Activated T-cell treated with anti-CD3 and anti-CD28 coated beads, Interleukin-2, amount 50 U/mL, for 1 hour (primary cell): Measurements from ENCODE around the gene CDH12.
"Not testable (repeated sequence)": the region's sequence is repeated elsewhere in the genome, so short reads cannot be mapped to it uniquely, and the experiment has no call there.

ENCODE experiments used
- DNase-seq: peaks from one replicate; pipeline ENCODE4 v3.0.0-alpha.2; 2020

Gene CDH12

GRCh38 chr5:22643356-22643755 lies 209.8 kb downstream of the CDH12 start:
- DNase-seq = no peak

DNA sequence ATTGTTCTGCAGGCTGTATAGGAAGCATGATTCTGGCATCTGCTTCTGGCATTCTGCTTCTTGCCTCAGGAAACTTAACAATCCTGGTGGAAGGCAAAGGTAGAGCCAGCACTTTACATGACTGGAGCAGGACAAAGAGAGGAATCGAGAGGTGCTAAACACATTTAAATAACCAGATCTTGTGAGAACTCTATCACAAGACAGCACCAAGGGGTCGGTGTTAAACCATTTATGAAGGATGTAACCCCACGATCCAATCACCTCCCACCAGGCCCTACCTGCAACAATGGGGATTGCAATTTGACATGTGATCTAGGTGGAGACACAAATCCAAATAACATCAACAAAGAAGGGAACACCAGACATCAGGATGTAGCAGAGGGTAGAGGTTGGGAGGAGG lies 221.5 kb downstream of the CDH12 start:
- DNase-seq = no peak

- no peak for DNase-seq
Measured at GRCh38 chr5:22627029-22627428, 226.1 kb downstream of the CDH12 start.

- DNase-seq = no peak
Measured at GRCh38 chr5:22625451-22625850, 227.7 kb downstream of the CDH12 start.

DNA sequence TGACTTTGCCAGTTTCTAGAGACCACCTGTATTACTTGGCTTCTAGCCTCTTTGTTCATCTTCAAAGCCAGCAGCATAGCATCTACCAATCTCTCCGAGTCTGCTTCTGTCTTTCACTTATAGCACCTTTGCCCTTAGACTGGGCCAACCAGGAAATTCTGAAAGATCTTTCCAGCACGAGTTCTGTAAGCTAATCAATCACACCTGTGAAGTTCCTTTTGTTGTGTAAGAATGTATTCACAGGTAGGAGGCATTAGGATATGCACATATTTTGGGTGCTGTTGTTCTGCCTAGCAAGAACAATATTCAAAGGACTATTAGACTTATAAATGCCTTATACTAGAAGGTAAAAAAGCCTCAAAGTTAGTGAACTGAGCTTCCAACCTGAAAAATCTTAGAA lies 232.1 kb downstream of the CDH12 start:
- no peak for DNase-seq

DNA sequence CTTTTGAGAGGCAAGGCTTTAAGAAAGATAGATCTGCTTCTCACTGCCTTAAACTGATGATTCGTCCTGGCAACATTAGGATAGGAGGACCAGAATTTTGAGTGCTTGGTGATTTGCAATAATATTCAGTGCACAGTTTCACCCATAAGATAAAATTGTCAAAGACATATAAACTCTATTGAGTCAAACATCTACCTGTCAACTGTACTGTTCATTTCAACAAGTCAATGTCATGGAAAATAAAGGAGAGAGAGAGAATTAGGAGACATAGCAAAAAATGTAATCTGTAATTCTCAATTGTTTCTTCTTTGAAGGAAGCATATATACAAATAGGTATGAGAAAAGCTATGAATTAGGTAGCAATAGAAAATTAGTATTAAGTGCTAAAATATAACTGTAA lies 237.2 kb downstream of the CDH12 start:
- DNase-seq = no peak

DNA sequence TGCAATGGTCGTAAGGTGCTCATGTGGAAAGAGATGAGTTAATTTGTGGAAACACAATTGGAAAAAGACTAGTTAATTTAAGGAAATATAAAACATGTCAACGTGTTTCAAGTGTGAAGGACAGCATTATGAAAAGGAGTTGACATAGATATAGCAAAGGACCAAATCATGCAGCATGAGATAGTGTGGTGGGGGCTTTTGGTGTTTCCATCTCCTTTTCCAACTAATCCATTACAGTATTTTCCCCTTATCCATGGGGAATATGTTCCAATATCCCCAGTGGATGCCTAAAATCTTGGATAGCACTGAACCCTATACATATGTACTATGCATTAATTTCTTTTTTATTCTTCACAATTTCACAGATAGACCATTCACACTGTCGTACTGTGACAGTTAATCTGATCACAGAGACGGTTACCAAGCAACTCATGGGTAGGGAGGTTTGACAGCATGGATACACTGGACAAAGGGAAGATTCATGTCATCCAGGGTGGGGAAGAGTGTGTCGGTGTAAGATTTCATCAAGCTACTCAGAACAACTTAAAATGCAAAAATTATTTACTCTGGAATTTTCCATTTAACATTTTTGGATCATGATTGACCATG lies 238.6 kb downstream of the CDH12 start:
- no peak for DNase-seq

- DNase-seq = no peak
Measured at GRCh38 chr5:22612928-22613327, 240.2 kb downstream of the CDH12 start.

GRCh38 chr5:22611327-22611726 lies 241.8 kb downstream of the CDH12 start:
- no peak for DNase-seq

DNA sequence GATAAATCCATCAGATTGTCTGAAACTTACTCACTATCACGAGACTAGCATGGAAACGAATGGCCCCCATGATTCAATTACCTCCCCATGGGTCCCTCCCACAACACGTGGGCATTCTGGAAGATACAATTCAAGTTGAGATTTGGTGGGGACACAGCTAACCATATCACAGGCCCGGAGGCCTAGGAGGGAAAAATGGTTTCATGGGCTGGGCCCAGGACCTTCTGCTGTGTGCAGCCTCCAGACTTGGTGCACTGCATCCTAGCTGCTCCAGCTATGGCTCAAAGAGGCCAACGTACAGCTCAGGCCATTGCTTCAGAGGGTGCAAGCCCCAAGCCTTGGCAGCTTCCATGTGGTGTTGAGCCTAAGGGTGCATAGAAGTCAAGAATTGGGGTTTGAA lies 245.6 kb downstream of the CDH12 start:
- not testable (repeated sequence) for DNase-seq

- DNase-seq = no peak
Measured at GRCh38 chr5:22605473-22605872, 247.7 kb downstream of the CDH12 start.

- no peak for DNase-seq
Measured at GRCh38 chr5:22604711-22605110, 248.4 kb downstream of the CDH12 start.

DNA sequence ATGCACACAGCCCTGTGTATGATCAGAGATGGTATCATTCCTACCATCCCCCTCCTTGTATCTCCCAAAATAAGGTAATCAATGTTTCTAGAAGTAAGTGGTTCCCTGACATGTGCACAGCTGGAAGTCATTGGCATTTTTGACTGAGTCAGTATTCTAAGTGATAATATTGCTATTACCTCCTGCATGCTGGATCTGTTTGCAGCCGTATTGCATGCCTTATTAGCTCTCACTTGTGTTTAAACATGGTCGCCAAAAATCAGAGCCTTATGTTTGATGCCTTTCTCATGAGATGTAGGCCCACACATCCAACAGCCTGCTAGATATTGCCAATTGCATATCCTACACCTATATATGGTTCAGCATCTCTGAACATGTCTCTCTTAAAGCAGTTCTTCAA lies 254.3 kb downstream of the CDH12 start:
- no peak for DNase-seq

DNA sequence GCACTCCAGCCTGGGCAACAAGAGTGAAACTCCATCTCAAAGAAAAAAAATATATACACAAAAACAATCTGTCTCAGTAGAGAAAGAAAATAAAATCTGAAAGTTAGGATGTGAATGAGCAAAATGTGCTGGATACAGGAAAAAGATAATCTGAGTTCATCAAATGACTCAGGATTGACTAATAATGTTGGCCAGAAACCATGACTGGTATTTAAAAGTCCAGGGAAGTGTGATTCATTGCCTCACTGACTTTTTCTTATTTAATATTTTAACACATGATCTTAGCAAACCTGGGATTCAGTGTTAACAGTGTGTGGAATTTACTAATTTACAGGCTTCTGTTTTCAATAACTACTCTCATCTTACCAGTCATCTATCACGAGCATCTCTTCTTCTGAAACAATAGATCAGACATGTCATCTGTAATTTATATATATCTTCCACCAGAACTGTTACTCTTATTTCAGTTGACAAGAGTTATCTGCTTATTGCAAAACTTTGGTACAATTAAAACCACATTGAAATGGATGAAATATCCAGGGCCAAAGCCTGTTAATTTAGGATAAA lies 256.7 kb downstream of the CDH12 start:
- no peak for DNase-seq

- DNase-seq = no peak
Measured at GRCh38 chr5:22594491-22594890, 258.7 kb downstream of the CDH12 start.

DNA sequence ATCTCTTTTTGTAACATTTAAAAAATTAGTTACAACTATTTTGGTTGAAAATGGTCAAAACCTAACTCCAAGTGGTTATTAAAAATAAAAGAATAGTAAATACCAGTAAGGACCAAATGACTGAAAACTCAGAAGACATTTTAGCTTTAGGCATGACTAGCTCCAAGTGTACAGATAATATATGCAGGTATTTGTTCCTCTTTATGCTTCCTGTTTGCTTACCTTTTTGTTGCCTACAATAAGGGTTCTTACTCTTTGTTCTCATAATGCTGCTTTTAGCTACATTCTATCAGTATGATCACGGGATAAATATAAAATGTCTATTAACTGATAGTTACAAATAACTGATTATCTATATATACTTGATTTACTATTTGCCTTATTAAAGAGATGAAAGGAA lies 259.6 kb downstream of the CDH12 start:
- no peak for DNase-seq

DNA sequence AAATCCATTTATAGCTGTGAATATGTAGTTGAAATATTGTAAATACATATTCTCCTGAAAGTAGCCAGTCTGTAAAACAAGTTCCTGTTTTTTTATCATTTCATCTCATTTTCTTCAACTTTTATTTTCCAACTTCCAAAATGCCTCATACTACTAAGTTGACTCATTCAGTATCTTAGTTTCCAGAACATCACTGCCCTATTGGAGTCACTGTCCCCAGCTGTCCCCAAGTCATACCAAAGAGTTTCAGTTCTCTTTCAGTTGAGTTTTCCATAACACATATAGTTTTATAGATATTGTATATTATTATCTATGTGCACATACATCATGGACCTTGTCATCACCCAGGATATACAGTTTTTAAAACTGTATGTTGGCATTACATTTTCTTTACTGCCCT lies 261.7 kb downstream of the CDH12 start:
- no peak for DNase-seq

GRCh38 chr5:22590677-22591268 lies 262.4 kb downstream of the CDH12 start:
- DNase-seq = no peak

- no peak for DNase-seq
Measured at GRCh38 chr5:22577711-22578110, 275.4 kb downstream of the CDH12 start.

GRCh38 chr5:22577006-22577405 lies 276.1 kb downstream of the CDH12 start:
- no peak for DNase-seq

GRCh38 chr5:22572941-22573340 lies 280.2 kb downstream of the CDH12 start:
- no peak for DNase-seq

DNA sequence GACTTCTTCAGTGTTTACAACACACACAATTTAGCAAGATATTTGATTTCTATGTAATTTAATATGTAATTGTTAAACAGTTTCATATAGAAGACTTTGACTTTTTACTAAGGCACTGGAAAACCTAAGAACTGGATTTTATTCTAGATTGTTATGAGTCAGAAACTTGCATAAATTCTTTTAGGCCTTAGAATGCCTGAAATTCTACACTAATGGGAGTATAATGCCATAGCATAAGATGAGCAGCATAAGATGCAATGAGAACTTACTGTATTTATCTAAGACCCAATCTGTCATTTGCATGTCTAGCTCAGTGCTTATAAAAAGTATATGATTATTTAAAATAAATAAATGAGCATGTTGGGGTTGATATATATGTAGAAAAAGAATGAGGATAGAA lies 285.2 kb downstream of the CDH12 start:
- DNase-seq = no peak

DNA sequence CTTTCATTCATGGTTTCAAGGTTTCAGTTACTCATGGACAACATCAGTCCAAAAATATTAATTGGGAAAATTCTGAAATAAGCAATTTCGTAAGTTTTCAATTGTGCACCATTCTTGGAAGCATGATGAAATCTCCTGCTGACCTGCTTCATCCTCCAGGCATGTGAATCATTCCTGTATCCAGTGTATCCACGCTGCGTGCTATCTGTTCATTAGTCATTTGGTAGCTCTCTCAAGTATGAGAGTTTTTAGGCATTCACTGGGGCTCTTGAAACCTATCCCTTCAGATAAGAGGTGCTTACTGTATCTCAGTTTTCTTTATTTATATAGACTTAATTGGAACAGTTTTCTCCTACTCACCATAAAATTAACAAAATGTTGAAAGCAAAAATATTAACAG lies 293.0 kb downstream of the CDH12 start:
- no peak for DNase-seq

DNA sequence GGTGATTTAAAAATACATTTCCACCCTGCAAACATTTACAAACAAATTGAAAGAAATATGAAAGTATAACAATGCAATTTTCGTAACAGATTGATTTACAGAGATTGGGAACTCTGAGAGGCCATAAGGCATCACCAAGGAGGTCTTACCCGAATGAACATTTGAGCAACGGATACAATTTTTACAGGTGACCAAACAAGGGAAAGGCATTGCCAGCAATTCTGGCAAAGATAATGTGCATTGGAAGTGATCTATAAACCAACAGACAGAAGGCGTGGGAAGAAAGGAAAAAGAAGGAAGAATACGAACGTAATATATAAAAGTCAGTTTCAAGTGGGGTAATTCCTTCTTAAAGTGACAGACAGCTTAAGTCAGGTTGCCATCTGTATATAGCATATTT lies 295.9 kb downstream of the CDH12 start:
- no peak for DNase-seq

DNA sequence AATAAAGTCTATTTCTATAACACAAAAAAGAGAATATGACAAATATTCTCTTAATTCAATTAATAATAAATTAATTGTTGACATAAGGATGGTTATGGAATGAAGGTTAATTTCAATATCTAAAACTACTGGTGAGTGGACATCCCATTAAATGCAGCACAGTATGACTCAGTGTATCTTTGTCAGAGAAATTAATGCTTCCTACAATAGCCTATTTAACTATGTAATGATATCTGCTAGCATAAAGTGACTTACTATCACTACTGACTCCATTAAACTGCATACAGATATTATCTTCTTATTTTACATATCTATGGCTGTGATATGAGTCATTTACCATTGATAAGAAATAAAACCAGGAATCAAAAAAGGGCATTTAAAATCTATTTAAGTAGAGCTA lies 298.7 kb downstream of the CDH12 start:
- DNase-seq = no peak
